HG03139 (cell line): ENCODE data around the gene ICOSLG.
A peak's percentile ranks its signal among the peaks of the same experiment; 100 is the strongest.
"Not testable (repeated sequence)": the region's sequence is repeated elsewhere in the genome, so short reads cannot be mapped to it uniquely, and the experiment has no call there.

Experiments used
- ATAC-seq: cut with Tn5 transposase; IDR thresholded peaks from one replicate; pipeline ENCODE4 v1.9.1; 2021; ENCODE audit not compliant: unreplicated experiment

The ICOSLG gene, protein sequence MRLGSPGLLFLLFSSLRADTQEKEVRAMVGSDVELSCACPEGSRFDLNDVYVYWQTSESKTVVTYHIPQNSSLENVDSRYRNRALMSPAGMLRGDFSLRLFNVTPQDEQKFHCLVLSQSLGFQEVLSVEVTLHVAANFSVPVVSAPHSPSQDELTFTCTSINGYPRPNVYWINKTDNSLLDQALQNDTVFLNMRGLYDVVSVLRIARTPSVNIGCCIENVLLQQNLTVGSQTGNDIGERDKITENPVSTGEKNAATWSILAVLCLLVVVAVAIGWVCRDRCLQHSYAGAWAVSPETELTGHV

DNA sequence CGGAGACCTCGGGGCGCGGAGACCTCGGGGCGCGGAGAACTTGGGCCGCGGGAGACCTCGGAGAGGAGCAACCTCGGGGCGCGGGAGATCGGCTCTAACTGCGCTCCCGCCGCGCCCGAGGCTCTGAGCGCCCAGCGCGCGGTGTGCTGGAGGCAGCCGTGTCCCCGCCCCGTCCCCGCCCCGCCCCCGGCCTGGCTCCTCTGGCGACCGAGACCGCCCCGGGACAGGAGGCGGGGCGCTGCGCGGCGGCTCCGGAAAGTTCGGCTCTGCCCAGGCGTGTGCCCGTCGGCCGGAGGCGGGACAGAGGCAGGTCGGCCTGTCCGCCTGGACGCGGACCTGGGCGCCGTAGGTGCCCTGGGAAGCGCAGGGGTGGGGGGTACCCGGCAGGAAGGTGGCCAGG, at the start of gene ICOSLG:
Gene ICOSLG, minus strand, starts transcription at position 102 of the 400 bp plus-strand sequence. CDS start 126 bp downstream, outside the sequence.
- ATAC-seq: peak; percentile 38

DNA sequence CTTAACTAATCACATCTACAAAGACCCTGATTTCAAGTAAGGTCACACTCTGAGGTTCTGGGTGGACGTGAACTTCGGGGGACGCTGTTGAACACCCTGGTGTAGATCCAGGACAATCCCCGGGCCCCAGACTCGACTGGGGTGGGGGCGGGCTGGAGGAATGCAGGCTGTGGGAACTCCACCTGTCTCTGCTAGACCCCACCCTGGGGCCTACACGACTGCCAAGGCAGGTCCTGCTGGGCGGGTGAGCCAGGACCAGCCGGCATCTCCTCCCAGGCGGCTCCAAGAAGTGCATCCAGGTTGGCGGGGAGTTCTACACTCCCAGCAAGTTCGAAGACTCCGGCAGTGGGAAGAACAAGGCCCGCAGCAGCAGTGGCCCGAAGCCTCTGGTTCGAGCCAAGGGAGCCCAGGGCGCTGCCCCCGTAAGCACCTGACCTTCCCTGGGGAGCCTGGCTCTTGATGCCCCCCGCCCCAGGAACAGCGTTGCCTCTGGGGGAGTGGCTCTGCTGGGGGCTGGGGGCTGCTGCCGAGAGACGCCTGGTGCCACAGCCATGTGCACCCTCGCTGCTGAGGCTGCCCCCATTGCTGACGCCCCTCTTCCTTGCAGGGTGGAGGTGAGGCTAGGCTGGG, 48.8 kb upstream of the ICOSLG start:
- no peak for ATAC-seq

DNA sequence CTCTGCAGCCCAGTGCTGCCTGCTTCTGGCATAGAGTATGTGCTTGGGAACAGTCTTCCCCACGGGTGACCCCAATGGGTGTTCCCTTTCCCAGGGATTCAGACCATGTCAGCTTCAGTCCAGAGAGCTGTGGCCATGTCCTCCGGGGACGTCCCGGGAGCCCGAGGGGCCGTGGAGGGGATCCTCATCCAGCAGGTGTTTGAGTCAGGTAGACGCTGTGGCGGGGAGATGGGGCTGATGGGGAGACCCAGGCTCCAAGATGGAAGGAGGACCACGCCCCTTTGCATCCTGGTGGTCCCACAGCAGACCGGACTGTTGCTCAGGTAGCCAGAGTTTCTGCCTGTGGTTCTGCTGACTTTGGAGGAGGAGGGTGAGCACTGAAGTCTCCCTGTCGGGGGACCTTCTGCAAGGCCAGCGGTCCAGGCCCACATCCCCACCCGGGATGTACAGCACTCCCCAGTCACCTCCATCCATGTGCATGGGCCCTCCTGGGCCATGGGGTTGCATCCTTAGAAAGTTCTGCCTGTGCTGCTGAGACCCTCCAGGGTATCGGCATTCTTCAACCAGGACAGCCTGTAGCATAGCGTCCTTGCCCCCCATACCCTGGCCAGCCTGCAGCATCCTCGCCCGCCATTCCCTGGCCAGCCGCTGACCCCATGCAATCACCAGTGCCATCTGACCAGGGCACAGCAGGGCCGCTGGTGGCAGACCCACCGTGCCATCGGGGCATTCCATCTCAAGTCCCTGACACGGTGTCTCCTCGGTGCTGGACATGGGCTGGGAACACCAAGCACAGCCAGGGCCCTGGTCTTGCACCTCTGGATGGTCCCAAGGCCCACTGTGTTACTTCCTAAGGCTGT, 47.7 kb upstream of the ICOSLG start:
- no peak for ATAC-seq

DNA sequence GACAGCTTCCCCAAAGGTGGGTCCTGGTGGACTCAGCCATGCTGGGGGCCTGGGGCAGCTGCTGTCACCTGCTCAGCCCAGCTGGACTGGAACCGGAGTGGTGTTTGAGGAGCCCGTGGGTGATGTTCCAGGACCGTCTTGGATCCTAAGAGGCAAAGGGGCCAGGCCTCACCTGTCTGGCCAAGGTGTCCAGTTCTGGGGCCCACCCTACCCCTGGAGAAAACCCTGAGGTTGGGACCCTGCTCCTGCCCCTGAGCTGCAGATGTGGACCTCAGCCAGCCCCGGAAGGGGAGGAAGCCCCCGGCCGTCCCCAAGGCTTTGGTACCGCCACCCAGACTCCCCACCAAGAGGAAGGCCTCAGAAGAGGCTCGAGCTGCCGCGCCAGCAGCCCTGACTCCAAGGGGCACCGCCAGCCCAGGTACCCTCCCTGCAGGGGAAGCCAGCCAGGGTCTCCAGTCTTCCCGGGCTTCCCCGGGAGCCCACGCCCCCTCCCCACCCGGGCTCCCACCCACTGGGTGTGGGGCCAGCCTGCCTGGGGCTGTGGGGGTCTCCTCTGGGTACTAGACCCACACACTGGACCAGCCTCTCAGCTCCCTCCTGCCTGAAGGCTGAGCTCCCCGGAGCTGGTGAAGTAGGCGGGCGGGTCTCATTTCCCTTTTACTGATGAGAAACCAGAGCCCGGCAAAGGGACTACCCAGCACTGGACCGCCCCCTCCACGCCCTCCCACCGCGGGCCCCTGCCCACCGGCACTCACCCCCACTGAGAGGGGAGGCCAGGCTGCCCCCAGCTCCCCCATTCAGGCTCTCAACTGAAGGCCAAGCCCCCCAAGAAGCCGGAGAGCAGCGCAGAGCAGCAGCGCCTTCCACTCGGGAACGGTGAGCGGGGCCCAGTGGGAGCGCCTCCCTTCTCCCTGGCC, 46.2 kb upstream of the ICOSLG start:
- no peak for ATAC-seq

DNA sequence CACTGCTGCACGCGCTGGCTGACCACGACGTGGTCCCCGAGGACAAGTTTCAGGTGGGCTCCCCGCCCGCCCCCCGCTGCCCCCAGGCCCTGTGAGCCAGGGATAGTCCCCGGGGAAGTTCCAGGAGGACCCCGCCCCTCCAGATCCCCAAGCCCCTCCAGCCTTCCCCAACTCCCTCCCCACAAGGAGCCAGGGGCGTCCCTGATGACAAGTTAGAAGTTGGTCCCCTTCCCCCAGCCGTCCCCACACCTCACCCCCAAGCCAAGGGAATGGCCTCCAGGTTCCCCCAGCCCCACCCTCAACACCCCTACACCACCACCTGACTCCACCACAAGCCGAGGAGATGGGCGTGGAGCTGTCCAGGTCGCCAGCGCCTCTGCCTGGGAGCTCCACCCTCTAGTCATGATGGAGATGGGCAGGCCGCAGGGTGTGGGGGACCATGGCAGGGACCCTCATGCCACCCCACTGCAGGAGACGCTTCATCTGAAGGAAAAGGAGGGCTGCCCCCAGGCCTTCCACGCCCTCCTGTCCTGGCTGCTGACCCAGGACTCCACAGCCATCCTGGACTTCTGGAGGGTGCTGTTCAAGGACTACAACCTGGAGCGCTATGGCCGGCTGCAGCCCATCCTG, 45.5 kb upstream of the ICOSLG start:
- ATAC-seq: no peak

DNA sequence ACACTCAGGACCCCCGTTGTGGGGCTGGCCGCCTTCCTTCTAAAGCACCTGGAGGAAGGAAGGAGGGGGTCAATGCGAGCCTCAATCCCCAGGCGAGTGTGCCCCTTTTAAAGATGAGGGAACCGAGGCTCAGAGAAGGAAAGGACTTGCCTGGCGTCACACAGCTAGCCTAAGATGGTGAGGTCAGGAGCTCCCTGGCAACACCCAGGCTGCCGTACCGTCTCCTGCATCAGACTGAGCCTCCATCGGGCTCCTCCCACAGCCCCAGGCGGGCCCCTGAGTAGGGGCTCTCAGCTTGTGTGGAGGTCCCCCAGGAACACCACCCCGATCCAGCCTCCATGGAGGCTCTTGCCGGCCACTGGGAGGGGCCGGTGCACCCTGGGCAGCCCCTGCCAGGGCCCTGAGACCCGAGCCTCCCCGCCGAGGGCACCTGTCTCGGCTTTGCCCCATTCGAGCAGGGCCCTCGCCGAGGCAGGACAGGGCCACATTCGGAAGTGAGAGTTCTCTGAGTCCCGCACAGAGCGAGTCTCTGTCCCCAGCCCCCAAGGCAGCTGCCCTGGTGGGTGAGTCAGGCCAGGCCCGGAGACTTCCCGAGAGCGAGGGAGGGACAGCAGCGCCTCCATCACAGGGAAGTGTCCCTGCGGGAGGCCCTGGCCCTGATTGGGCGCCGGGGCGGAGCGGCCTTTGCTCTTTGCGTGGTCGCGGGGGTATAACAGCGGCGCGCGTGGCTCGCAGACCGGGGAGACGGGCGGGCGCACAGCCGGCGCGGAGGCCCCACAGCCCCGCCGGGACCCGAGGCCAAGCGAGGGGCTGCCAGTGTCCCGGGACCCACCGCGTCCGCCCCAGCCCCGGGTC, 44.6 kb upstream of the ICOSLG start, which contains the start of gene AIRE:
Gene AIRE, plus strand, starts transcription at position 739 of the 855 bp plus-strand sequence. CDS start 131 bp downstream, outside the sequence.
- ATAC-seq: no peak

DNA sequence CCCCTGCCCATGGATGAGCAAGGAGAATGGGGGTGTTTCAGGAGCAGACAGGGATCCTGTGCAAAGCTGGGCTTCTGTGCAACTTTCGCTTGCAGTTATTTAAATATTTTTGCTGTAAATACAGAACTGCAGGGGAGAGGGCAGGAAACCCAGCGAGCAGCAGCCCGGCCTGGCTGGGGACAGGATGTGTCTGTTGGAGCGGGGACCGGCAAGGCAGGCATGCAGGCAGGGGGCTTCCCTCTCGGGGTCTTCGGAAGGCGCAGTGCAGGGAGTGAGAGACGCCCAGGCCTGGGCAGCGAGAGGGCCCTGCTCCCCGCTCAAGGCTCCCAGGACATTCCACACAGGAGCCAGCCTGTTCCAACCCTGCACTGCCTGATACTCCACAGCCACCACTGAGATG, 43.2 kb upstream of the ICOSLG start:
- ATAC-seq: no peak

DNA sequence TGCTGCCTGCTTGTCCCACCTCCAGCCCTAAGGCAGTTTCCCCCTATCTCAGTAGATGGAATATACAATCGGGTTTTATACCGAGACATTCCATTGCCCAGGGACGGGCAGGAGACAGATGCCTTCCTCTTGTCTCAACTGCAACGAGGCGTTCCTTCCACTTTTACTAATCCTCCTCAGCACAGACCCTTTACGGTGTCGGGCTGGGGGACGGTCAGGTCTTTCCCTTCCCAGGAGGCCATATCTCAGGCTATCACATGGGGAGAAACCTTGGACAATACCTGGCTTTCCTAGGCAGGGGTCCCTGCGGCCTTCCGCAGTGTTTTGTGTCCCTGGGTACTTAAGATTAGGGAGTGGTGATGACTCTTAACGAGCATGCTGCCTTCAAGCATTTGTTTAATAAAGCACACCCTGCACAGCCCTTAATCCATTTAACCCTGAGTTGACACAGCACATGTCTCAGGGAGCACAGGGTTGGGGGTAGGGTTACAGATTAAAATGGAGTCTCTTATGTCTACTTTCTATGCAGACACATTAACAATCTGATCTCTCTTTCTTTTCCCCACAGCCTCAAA, 42.6 kb upstream of the ICOSLG start:
- ATAC-seq: not testable (repeated sequence)

DNA sequence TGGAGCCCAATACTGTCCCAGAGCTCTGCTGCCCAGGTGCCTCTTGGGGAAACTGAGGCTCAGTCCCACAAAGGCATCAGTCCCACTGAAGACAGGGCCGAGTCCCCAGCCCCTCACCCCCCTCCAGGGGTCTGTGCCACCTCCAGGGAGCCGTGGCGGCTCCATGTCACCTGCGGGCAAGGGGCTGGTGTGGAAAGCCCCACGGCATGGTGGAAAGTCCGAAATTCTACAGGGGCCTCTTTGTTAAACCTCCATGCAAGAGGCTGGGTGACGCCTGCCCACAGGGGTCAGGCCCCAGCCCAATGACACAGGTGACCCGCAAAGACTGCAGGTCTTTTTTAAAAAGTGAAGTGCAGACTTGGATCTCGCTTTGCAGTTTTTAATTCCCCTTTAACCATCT, 41.6 kb upstream of the ICOSLG start:
- no peak for ATAC-seq

DNA sequence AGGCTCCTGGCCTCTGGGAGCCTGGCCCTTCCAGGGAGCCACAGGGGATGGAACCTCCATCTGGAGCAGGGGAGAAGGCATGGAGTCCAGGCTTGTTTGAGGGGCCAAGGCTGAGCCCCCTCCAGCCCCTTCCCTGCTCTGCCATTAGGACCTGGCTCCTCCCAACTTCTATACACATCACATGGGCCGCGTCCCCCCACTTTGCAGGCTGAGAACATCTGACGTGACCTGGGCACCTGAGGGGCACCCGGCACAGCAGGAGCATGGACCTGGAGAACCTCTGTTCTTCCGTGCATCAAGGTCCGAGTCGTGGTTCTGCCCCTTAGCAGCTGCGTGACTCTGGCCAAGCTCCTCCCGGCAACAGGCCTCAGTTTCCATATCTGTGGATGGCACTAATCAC, 41.1 kb upstream of the ICOSLG start:
- no peak for ATAC-seq

DNA sequence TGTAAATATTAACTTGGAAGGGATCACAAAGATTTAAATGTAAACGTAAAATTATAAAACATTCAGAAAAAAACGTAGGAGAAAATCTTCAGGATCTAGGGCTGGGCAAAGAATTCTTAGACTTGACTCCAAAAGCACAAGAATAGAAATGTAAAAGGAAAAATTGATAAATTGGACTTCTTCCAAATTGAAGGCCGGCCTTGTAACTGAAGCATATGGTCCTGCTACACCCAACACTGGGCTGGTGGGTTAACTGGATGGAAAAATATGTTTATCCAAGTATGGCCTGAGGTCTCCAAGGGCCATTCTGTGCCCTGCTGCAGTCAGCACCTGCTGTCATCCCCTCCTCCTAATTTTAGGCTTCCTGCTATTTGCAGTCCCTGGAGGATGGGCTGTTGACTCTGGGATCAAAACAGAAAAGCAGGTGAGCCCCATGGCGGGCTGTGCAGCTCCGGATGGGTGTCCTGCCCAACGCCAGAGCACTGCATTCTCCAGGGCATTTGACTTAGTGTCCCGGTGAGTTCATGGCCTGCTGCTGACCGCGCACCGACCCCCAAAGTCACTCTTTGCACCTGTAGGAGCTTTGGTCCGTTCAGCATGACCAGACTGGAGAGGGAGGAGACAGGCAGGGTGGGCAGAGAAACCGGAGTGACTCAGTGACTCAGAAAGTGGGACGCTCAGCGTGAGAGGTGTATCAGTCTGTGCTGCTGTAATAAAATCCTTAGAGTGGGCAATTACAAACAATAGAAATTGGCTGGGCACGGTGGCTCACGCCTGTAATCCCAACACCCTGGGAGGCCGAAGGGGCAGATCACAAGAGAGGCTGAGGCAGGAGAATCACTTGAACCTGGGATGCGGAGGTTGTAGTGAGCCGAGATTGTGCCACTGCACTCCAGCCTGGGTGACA, 38.9 kb upstream of the ICOSLG start:
- ATAC-seq: no peak

DNA sequence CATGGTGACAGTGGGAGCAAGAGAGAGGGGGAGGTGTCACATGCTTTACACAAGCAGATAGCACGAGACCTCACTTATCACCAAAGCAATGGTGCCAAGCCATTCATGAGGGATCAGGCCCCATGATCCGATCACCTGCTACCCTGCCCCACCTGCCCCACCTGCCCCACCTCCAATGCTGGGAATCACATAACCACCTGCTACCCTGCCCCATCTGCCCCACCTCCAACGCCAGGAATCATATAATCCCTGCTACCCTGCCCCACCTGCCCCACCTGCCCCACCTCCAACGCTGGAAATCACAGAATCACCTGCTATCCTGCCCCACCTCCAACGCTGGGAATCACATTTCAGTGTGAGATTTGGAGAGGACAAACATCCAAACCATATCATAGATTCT, 34.3 kb upstream of the ICOSLG start:
- ATAC-seq: no peak

DNA sequence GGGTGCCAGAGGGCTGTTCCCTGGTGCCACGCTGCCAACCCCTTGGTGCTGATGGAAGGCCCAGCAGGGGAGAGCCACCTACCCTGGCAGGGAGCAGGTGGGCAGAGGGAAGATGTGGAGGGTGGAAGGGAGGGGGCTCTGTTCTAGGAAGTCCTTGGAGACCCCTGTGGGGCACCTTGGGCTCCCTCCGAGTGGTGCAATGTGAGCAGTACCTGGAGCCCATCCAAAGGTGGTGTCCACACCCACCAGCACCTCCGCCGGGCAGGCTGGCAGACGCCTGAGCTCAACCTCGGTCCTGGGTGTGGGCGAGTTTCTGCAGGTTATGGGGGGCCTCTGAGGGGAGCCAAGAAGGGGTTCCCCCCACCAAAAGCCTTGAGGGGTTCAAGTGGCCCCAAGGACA, 32.3 kb upstream of the ICOSLG start:
- ATAC-seq: no peak

DNA sequence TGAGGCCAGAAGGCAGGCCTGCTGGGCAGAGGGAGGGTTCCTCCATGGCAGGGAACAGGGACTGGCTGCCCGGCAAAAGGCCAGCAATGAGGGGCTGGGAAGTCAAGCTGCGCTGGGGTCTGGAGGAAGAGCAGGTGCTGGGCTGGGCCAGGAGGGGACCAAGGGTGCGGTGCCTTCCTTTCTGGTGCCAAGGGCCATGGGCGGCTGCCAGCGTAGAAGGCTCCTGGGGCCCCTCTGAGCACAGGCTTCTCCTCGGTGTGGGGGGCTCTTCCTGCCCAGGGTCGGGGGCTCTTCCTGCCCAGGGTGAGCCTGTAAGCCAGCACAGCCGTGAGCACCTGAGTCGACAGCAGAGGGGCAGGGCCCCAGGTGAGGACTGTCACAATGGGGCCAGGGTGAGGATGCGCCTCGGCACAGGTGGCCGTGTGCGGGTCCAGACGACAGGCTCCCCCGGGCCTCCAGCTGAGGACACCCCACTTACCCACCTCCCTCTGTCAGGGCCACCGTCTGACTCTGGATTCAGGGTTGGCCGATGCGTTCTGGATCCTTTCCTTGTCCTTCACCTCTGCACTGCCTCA, 31.6 kb upstream of the ICOSLG start:
- no peak for ATAC-seq

DNA sequence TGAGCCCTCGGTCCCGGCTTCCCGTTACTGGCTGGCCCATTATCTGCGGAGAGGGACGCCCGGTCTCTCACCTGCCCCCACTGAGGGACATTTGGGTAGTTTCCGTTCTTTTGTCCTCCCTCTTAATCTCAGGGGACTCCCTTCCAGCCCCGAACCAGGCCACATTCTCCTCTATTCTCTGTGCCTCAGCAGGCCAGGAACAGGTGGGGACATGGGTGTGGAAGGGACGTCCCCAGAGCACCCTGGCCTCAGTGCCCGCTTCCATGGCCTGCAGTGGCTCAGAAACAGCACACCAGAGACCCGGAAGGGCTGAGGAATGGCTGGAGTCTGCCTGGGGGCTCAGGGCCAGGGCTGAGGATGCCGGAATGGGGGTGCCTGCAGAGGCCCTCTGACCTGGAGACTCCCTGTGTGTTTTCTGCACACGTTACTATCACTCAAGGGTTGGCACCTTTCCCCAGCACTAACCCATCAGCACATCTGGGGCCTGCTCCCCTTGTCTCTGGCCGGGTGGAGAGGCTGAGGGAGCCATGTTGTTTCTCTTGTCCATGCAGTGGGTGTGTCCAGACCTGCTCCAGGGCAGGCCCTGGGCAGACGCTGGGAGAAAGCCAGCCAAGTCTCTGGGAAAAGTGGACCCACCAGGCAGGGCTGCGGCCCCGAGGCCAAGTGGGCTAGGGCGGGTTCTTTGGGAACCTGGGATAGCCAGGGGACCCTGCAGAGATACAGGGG, 31.0 kb upstream of the ICOSLG start:
- no peak for ATAC-seq

DNA sequence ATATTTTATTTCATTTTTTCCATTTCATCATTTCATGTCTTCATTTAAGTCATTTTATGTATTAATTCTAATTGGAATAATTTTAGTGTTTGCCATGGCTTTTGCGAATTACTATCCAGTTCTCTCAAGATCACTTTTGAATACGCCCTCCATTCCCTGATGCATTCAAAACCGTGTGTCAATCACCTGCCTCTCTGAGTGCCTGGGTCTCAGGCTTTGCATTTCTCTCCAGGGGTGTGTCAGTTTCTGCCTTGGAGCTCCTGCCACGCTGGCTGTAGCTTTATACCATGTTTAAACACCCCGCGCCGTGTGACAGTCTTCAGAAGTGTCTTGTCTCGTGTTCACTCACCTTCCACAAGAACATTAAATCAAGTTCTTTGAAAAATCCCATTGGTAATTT, 28.3 kb upstream of the ICOSLG start:
- ATAC-seq: no peak

DNA sequence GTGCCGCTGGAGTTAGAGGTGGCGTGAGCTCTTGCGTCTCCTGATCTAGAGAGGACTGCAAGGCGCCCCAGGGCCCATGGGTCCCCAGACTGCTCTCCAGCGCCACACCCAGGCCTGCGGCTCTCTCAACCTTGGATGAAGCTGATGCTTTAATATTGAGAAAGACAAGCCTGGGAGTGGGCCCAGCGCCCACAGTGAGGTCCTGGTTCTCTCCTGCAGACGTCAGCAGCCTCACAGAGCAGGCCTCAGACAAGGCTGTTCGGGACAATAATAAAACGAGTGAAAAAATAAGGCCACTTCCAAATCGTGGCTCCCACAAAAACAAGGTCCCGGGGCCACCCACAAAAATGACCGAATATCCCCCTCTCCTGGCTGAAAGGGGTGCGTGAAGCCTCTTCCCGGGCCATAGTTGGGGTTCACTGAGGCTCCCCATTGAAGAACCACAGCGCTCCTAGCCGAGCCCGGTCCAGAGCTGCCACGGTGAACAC, 27.0 kb upstream of the ICOSLG start:
- ATAC-seq: no peak
